GM12878 (cell line): ENCODE results near the gene ECPAS. TPM values are rescaled to one million over a fixed set of nuclear protein-coding genes. Genes with fewer than 3 reads are reported as not detected.

ENCODE experiments used
- ATAC-seq: fragments of 200-7000 bp; cut with Tn5 transposase; 3 replicates; pipeline ENCODE4 v1.9.1; 2020; ENCODE audit warnings: mild to moderate bottlenecking, moderate library complexity
- BruUV-seq: library from RNA; stranded (reverse); fragments of 400-500 nt; replicated peaks from 2 replicates; lab custom pipeline; 2021; lab: Mats Ljungman, UMichigan
- CTCF ChIA-PET: fragments of 300-600 bp; sonication (Branson Sonifier 250); formaldehyde crosslinking; extraction: SDS; loops from one replicate; lab custom pipeline; 2021; ENCODE audit warnings: inconsistent platforms; lab: Yijun Ruan, JAX
- POLR2A ChIA-PET: fragments of 350-600 bp; formaldehyde crosslinking; extraction: SDS; loops from one replicate; lab custom pipeline; 2021; ENCODE audit warnings: inconsistent platforms; lab: Charles Lee
- RAD21 ChIA-PET: fragments of 300-600 bp; sonication (Branson Sonifier 250); formaldehyde crosslinking; loops from one replicate; lab custom pipeline; 2023; ENCODE audit warnings: antibody characterized with exemption; ENCODE audit not compliant: unreplicated experiment; lab: Charles Lee
- SMC1A ChIA-PET: fragments of 300-600 bp; sonication (Branson Sonifier 250); formaldehyde crosslinking; loops from one replicate; lab custom pipeline; 2023; ENCODE audit not compliant: unreplicated experiment, uncharacterized antibody; lab: Charles Lee
- DNase-seq: peaks from one replicate; pipeline ENCODE4 v3.0.0-alpha.2; 2011; ENCODE audit warnings: low read depth, low spot score
- FAIRE-seq: peaks from 3 replicates; lab custom pipeline; 2011; peaks lifted over from hg19 to GRCh38; lab: Jason Lieb, UNC
- H2AFZ ChIP-seq: 2 replicates; pipeline ENCODE4 v1.6.0; 2011; ENCODE audit warnings: low read depth, low read length, control low read depth; ENCODE audit not compliant: control insufficient read depth
- H3K27ac ChIP-seq: 2 replicates; pipeline ENCODE4 v1.5.1; 2011; ENCODE audit warnings: control low read depth; ENCODE audit not compliant: control insufficient read depth, insufficient read depth
- H3K27me3 ChIP-seq, 2 experiments: replicated peaks in 1 of 2; 2 replicates each; pipeline versions ENCODE4 v1.6.0 to v1.6.1; 2011; ENCODE audit warnings: low read length in 1 of 2; ENCODE audit not compliant: control insufficient read depth in 2 of 2, insufficient read depth in 2 of 2
- H3K36me3 ChIP-seq, 2 experiments: 2 replicates each; pipeline ENCODE4 v1.5.1; 2011; ENCODE audit warnings: low read length in 1 of 2; ENCODE audit not compliant: control insufficient read depth in 2 of 2, insufficient read depth in 2 of 2
- H3K4me1 ChIP-seq: 2 replicates; pipeline ENCODE4 v1.6.1; 2011; ENCODE audit warnings: mild to moderate bottlenecking, low read length, moderate library complexity, mixed read lengths; ENCODE audit not compliant: control insufficient read depth, insufficient read depth
- H3K4me2 ChIP-seq: 2 replicates; pipeline ENCODE4 v1.6.0; 2011; ENCODE audit warnings: control low read depth; ENCODE audit not compliant: control insufficient read depth, insufficient read depth
- H3K4me3 ChIP-seq: fragments of 200-600 bp; sonication (generic); 2 replicates; pipeline ENCODE4 v1.5.1; 2016
- H3K79me2 ChIP-seq: 2 replicates; pipeline ENCODE4 v1.6.0; 2011; ENCODE audit warnings: low read length; ENCODE audit not compliant: control insufficient read depth, insufficient read depth
- H3K9ac ChIP-seq: 2 replicates; pipeline ENCODE4 v1.8.0; 2011; ENCODE audit warnings: low read length, control low read depth, mixed read lengths; ENCODE audit not compliant: control insufficient read depth, insufficient read depth
- H3K9me3 ChIP-seq: replicated peaks from 3 replicates; pipeline ENCODE4 v1.5.1; 2011; ENCODE audit warnings: mild to moderate bottlenecking, low read length; ENCODE audit not compliant: control insufficient read depth, insufficient read depth
- H4K20me1 ChIP-seq: 2 replicates; pipeline ENCODE4 v1.6.0; 2011; ENCODE audit not compliant: control insufficient read depth, insufficient read depth
- ATF3 ChIP-seq: IDR thresholded peaks from 2 replicates; pipeline ENCODE4 v1.6.1; 2011; ENCODE audit warnings: low read depth, mild to moderate bottlenecking, low read length, moderate library complexity, borderline replicate concordance; ENCODE audit errors: extremely low read depth
- BCLAF1 ChIP-seq: fragments of 450-650 bp; IDR thresholded peaks from 2 replicates; pipeline ENCODE4 v1.6.1; 2017; ENCODE audit warnings: antibody characterized with exemption, mild to moderate bottlenecking, moderate library complexity
- EED ChIP-seq: sonication (generic); IDR thresholded peaks from 2 replicates; pipeline ENCODE4 v1.6.1; 2016; ENCODE audit warnings: antibody characterized with exemption, low read depth
- NFIC ChIP-seq: IDR thresholded peaks from 2 replicates; pipeline ENCODE4 v1.6.1; 2012; ENCODE audit warnings: low read depth, mild to moderate bottlenecking, inconsistent platforms, low read length, moderate library complexity
- RUNX3 ChIP-seq: IDR thresholded peaks from 2 replicates; pipeline ENCODE4 v1.6.1; 2012; ENCODE audit warnings: low read length, inconsistent platforms
- TARDBP ChIP-seq: IDR thresholded peaks from 2 replicates; pipeline ENCODE4 v1.6.1; 2016; ENCODE audit warnings: borderline replicate concordance
- ZNF207 ChIP-seq: fragments of 450-650 bp; IDR thresholded peaks from 2 replicates; pipeline ENCODE4 v1.6.1; 2014; ENCODE audit warnings: antibody characterized with exemption, mild to moderate bottlenecking, borderline replicate concordance
- in situ Hi-C: fragments of 300-500 bp; cut with MboI; formaldehyde crosslinking; loops from 9 replicates; pipeline ENCODE4 v1.14.3; 2018; ENCODE audit warnings: mixed read lengths
- intact Hi-C: fragments of 100-400 bp; cut with micrococcal nuclease; formaldehyde crosslinking; loops from one replicate; pipeline ENCODE4 v1.14.2; 2022; ENCODE audit not compliant: unreplicated experiment
- polyA plus RNA-seq, 11 experiments: library from polyadenylated mRNA; depleted of rRNA in 4 of 11; unstranded in 6 of 11; stranded (reverse) in 5 of 11; fragments of >200 nt; fragmentation: Nextera tagmentation in 4 of 11; fragmentation: Illumina TruSeq in 1 of 11; extraction: Ambion mirVana in 4 of 11; extraction: Trizol in 1 of 11; gene quantifications; 1 replicate in 1 of 11; 2 replicates in 10 of 11; pipeline versions ENCODE4 v1.2.1 to v1.2.3, GENCODE V29; 2011 to 2016; ENCODE audit warnings: inconsistent platforms in 2 of 11, missing spikeins in 2 of 11, low read depth in 1 of 11
- total RNA-seq, 4 experiments: library from RNA; depleted of rRNA in 3 of 4; stranded (reverse); fragments of >200 nt in 3 of 4; fragmentation: Illumina TruSeq in 1 of 4; extraction: Trizol in 1 of 4; gene quantifications; 2 replicates each; pipeline versions ENCODE4 v1.2.1 to v1.2.3, GENCODE V29; 2013 to 2021

The ECPAS gene
- total and polyA plus RNA-seq, 10 of the 15 experiments (the other 5 are each of a cell fraction or from before 2014, with no cell fraction given), result 11.2 to 69.8 (median 50.1) TPM

- Histone ChIP-seq H3K4me2 (no peak overlapping the region), H3K27ac (no peak overlapping the region), H3K9me3 (no peaks in the 10 kb centered on the region), H3K36me3 (no peaks in the 10 kb centered on the region), H3K4me3 (no peak overlapping the region), H3K4me1 (no peaks in the 10 kb centered on the region), H4K20me1 (no peaks in the 10 kb centered on the region), H2AFZ (no peak overlapping the region), H3K27me3 (no peaks in the 10 kb centered on the region), H3K79me2 (no peaks in the 10 kb centered on the region), H3K9ac (no peak overlapping the region)
- ChIA-PET RAD21 (no interaction called here), SMC1A (interaction anchor here (1.1 kb wide), 1 partner anchor 13 kb away, joined by 3 read pairs; no protein-coding TSS in a partner anchor), CTCF (no interaction called here), POLR2A (no interaction called here)
- FAIRE-seq (no peak), DNase-seq (no peak), ATAC-seq (no peak)
- intact Hi-C loops (no loop called here), in situ Hi-C loops (no loop called here)
- TF ChIP-seq BCLAF1 (no peak), EED (no peak), ATF3 (no peak), ZNF207 (no peak), RUNX3 (no peak), TARDBP (no peak), NFIC (no peak)
- no TSS peak for BruUV-seq
Measured at GRCh38 chr9:111350556-111350955, 133.6 kb downstream of the ECPAS start.
